COLO668 (cell line): ENCODE results near the gene OVCA2.
"Not testable (repeated sequence)": the region's sequence is repeated elsewhere in the genome, so short reads cannot be mapped to it uniquely, and the experiment has no call there.

Source experiments
- DNase-seq: peaks from one replicate; lab custom pipeline; 2025; ENCODE audit not compliant: unreplicated experiment; lab: John Stamatoyannopoulos, UW

OVCA2 gene

GRCh38 chr17:2013220-2013993 lies 28.4 kb upstream of the OVCA2 start:
- DNase-seq, result not testable (repeated sequence)

- no peak for DNase-seq
Observed at GRCh38 chr17:2013994-2014317, 27.9 kb upstream of the OVCA2 start.

GRCh38 chr17:2015314-2015713 lies 26.5 kb upstream of the OVCA2 start:
- DNase-seq, result no peak

- DNase-seq, result no peak
Observed at GRCh38 chr17:2016494-2016893, 25.3 kb upstream of the OVCA2 start.

- DNase-seq, result peak; percentile 21
Observed at GRCh38 chr17:2017274-2017941, 24.4 kb upstream of the OVCA2 start.

GRCh38 chr17:2018716-2019510 lies 22.9 kb upstream of the OVCA2 start:
- DNase-seq, result peak; percentile 67

- DNase-seq, result no peak
Observed at GRCh38 chr17:2019723-2020122, 22.1 kb upstream of the OVCA2 start.

- no peak for DNase-seq
Observed at GRCh38 chr17:2020721-2021120, 21.1 kb upstream of the OVCA2 start.

GRCh38 chr17:2022647-2023240 lies 19.1 kb upstream of the OVCA2 start:
- no peak for DNase-seq

GRCh38 chr17:2023256-2023655 lies 18.6 kb upstream of the OVCA2 start:
- no peak for DNase-seq

- peak; percentile 26 for DNase-seq
Observed at GRCh38 chr17:2023692-2024571, 17.9 kb upstream of the OVCA2 start.

- DNase-seq, result peak; percentile 7
Observed at GRCh38 chr17:2024572-2025219, 17.1 kb upstream of the OVCA2 start.

GRCh38 chr17:2025220-2025621 lies 16.6 kb upstream of the OVCA2 start, which contains the start of gene RTN4RL1:
RTN4RL1 (minus strand) TSS chr17:2025334; CDS start chr17:2024865, 469 bp downstream.
- DNase-seq, result peak; percentile 32

- DNase-seq, result peak; percentile 67
Observed at GRCh38 chr17:2025622-2026309, 16.1 kb upstream of the OVCA2 start.

GRCh38 chr17:2027528-2028233 lies 14.1 kb upstream of the OVCA2 start:
- DNase-seq, result no peak

- DNase-seq, result no peak
Observed at GRCh38 chr17:2028234-2028614, 13.6 kb upstream of the OVCA2 start.

- no peak for DNase-seq
Observed at GRCh38 chr17:2028737-2029136, 13.1 kb upstream of the OVCA2 start.

- peak; percentile 81 for DNase-seq
Observed at GRCh38 chr17:2029911-2030778, 11.7 kb upstream of the OVCA2 start, which contains the start of gene DPH1. DPH1 (plus strand) TSS chr17:2030153; CDS start chr17:2030170, 17 bp downstream.
